ENCODE data around the gene VWCE.
"Not testable (repeated sequence)": the region's sequence is repeated elsewhere in the genome, so short reads cannot be mapped to it uniquely, and the experiment has no call there.

Gene VWCE

DNA sequence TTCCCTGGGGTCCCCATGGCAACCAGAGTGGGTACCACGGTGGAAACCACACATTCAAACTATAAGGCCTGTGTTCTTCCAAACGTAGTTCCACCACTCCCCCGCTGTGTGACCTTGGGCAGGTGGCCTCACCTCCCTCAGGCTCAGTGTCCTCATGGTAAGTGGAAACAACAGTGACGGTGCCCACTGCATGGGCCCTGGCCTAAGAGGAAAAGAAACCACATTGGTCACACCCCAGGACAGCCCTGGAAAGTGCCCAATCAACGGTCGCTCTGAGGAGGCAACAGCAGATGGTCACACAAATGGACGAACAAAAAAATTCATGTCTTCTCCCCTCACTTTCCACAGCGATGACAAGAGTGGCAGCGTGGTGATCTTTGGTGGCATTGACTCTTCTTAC is 47.0 kb downstream of the VWCE start:
- H3K27ac ChIP-seq (ENCODE audit: low read depth, low read length); H3K4me3 ChIP-seq (ENCODE audit: low read depth, low read length); H3K4me1 ChIP-seq (ENCODE audit: control insufficient read depth, insufficient read depth, low read length); H3K9me3 ChIP-seq (ENCODE audit: control insufficient read depth, insufficient read depth, low read depth, low read length); H3K36me3 ChIP-seq (ENCODE audit: control insufficient read depth, insufficient read depth, low read length); H3K27me3 ChIP-seq (ENCODE audit: control insufficient read depth, insufficient read depth, low read length); H3K9ac ChIP-seq (ENCODE audit: low read length): not testable (repeated sequence)

GRCh38 chr11:61245284-61245964 is 49.7 kb downstream of the VWCE start:
- H3K4me1 ChIP-seq (ENCODE audit: control insufficient read depth, insufficient read depth, low read length); H3K27me3 ChIP-seq (ENCODE audit: control insufficient read depth, insufficient read depth, low read length); H3K9ac ChIP-seq (ENCODE audit: low read length); H3K4me3 ChIP-seq (ENCODE audit: low read depth, low read length); H3K9me3 ChIP-seq (ENCODE audit: control insufficient read depth, insufficient read depth, low read depth, low read length); H3K27ac ChIP-seq (ENCODE audit: low read depth, low read length); H3K36me3 ChIP-seq (ENCODE audit: control insufficient read depth, insufficient read depth, low read length): not testable (repeated sequence)

GRCh38 chr11:61241526-61241925 is 53.6 kb downstream of the VWCE start:
- H3K36me3 ChIP-seq (ENCODE audit: control insufficient read depth, insufficient read depth, low read length); H3K27ac ChIP-seq (ENCODE audit: low read depth, low read length); H3K9ac ChIP-seq (ENCODE audit: low read length); H3K27me3 ChIP-seq (ENCODE audit: control insufficient read depth, insufficient read depth, low read length); H3K4me3 ChIP-seq (ENCODE audit: low read depth, low read length); H3K9me3 ChIP-seq (ENCODE audit: control insufficient read depth, insufficient read depth, low read depth, low read length); H3K4me1 ChIP-seq (ENCODE audit: control insufficient read depth, insufficient read depth, low read length): not testable (repeated sequence)

GRCh38 chr11:61240875-61241274 is 54.2 kb downstream of the VWCE start, which contains the start of gene PGA5:
TSS of gene PGA5 (plus strand) at chr11:61241175. CDS start at chr11:61241227, 52 bp downstream.
- not testable (repeated sequence) for H3K4me3 ChIP-seq (ENCODE audit: low read depth, low read length); H3K4me1 ChIP-seq (ENCODE audit: control insufficient read depth, insufficient read depth, low read length); H3K27ac ChIP-seq (ENCODE audit: low read depth, low read length); H3K9ac ChIP-seq (ENCODE audit: low read length); H3K9me3 ChIP-seq (ENCODE audit: control insufficient read depth, insufficient read depth, low read depth, low read length); H3K36me3 ChIP-seq (ENCODE audit: control insufficient read depth, insufficient read depth, low read length); H3K27me3 ChIP-seq (ENCODE audit: control insufficient read depth, insufficient read depth, low read length)

GRCh38 chr11:61240288-61240687 is 54.8 kb downstream of the VWCE start:
- not testable (repeated sequence) for H3K36me3 ChIP-seq (ENCODE audit: control insufficient read depth, insufficient read depth, low read length); H3K27ac ChIP-seq (ENCODE audit: low read depth, low read length); H3K9ac ChIP-seq (ENCODE audit: low read length); H3K4me3 ChIP-seq (ENCODE audit: low read depth, low read length); H3K9me3 ChIP-seq (ENCODE audit: control insufficient read depth, insufficient read depth, low read depth, low read length); H3K4me1 ChIP-seq (ENCODE audit: control insufficient read depth, insufficient read depth, low read length); H3K27me3 ChIP-seq (ENCODE audit: control insufficient read depth, insufficient read depth, low read length)

GRCh38 chr11:61237130-61237529 is 58.0 kb downstream of the VWCE start:
- H3K4me1 ChIP-seq (ENCODE audit: control insufficient read depth, insufficient read depth, low read length); H3K36me3 ChIP-seq (ENCODE audit: control insufficient read depth, insufficient read depth, low read length); H3K9me3 ChIP-seq (ENCODE audit: control insufficient read depth, insufficient read depth, low read depth, low read length); H3K27me3 ChIP-seq (ENCODE audit: control insufficient read depth, insufficient read depth, low read length); H3K9ac ChIP-seq (ENCODE audit: low read length); H3K27ac ChIP-seq (ENCODE audit: low read depth, low read length); H3K4me3 ChIP-seq (ENCODE audit: low read depth, low read length): not testable (repeated sequence)

DNA sequence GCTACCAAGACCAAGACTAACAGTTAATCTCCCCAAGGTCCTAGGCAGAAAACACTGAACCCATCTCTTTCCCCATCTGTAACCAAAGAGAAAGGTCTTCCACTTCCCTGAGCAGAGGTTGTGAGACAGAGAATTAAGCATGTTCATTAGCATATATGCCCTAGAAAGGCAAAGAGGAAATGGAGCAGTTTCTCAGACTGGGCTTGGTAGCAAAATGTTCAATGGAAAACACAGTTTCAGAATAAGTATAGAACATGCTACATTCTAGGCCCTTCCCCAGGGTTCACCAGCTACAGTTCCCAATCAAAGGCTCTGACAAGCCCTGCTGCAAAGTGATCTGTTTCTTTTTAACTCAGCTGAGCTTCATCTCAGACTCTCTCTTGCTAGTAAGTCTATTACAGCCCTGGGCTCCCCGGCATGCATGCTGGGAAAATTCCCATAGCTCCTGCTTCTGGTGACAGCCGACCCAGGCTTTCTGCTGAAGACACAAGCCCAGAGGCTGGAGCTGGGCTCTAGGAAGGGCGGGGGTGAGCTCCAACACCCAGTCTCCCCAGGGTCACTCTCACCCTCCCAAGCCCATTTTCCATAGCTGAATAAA is 62.5 kb downstream of the VWCE start:
- not testable (repeated sequence) for H3K9ac ChIP-seq (ENCODE audit: low read length); H3K27me3 ChIP-seq (ENCODE audit: control insufficient read depth, insufficient read depth, low read length); H3K36me3 ChIP-seq (ENCODE audit: control insufficient read depth, insufficient read depth, low read length); H3K4me3 ChIP-seq (ENCODE audit: low read depth, low read length); H3K9me3 ChIP-seq (ENCODE audit: control insufficient read depth, insufficient read depth, low read depth, low read length); H3K4me1 ChIP-seq (ENCODE audit: control insufficient read depth, insufficient read depth, low read length); H3K27ac ChIP-seq (ENCODE audit: low read depth, low read length)

DNA sequence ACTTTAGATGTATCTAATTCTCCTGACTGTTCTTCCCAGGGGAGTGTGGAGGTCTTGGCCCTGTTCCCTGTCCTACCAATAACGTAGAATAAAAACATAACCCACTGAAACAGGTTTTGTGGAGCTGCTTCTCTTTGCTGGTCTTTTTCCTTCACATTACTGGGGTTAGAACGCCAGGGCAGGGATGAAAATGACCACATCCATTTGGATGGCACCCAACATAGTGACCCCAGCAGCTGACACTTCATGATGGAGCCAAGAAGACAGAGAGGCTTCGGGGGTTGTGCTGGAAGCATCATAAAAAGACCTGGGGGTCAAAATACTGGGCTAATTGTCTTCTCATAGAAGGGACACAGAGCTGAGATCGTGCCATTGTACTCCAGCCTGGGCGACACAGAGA is 63.5 kb downstream of the VWCE start:
- H3K27ac ChIP-seq (ENCODE audit: low read depth, low read length); H3K4me3 ChIP-seq (ENCODE audit: low read depth, low read length); H3K9ac ChIP-seq (ENCODE audit: low read length); H3K4me1 ChIP-seq (ENCODE audit: control insufficient read depth, insufficient read depth, low read length); H3K27me3 ChIP-seq (ENCODE audit: control insufficient read depth, insufficient read depth, low read length); H3K36me3 ChIP-seq (ENCODE audit: control insufficient read depth, insufficient read depth, low read length); H3K9me3 ChIP-seq (ENCODE audit: control insufficient read depth, insufficient read depth, low read depth, low read length): not testable (repeated sequence)

- H3K36me3 ChIP-seq (ENCODE audit: control insufficient read depth, insufficient read depth, low read length); H3K4me1 ChIP-seq (ENCODE audit: control insufficient read depth, insufficient read depth, low read length); H3K9me3 ChIP-seq (ENCODE audit: control insufficient read depth, insufficient read depth, low read depth, low read length); H3K27me3 ChIP-seq (ENCODE audit: control insufficient read depth, insufficient read depth, low read length); H3K9ac ChIP-seq (ENCODE audit: low read length); H3K27ac ChIP-seq (ENCODE audit: low read depth, low read length); H3K4me3 ChIP-seq (ENCODE audit: low read depth, low read length): not testable (repeated sequence)
Observed at GRCh38 chr11:61231033-61231432, 64.1 kb downstream of the VWCE start.

DNA sequence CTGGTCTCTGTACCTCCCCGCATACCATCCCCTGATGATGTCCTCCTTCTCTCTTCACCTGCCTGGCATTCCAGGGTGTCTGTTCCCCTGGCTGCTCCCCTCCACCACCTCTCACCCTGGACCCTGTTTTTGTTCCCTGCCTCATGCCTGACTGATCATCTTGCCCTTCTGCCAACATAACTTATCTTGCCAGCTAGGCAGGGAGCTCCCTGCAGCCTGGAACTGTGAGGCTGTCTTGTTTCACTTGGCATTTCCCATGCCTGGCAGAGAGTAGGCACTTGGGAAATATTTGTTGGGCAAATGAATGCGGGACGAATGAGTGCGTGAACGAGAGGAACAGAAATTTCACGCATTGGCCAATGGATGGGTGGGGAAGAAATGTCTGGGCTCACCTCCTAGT is 65.7 kb downstream of the VWCE start:
- not testable (repeated sequence) for H3K36me3 ChIP-seq (ENCODE audit: control insufficient read depth, insufficient read depth, low read length); H3K4me3 ChIP-seq (ENCODE audit: low read depth, low read length); H3K9me3 ChIP-seq (ENCODE audit: control insufficient read depth, insufficient read depth, low read depth, low read length); H3K9ac ChIP-seq (ENCODE audit: low read length); H3K27me3 ChIP-seq (ENCODE audit: control insufficient read depth, insufficient read depth, low read length); H3K4me1 ChIP-seq (ENCODE audit: control insufficient read depth, insufficient read depth, low read length); H3K27ac ChIP-seq (ENCODE audit: low read depth, low read length)

GRCh38 chr11:61226457-61227137 is 68.5 kb downstream of the VWCE start:
- not testable (repeated sequence) for H3K4me1 ChIP-seq (ENCODE audit: control insufficient read depth, insufficient read depth, low read length); H3K27ac ChIP-seq (ENCODE audit: low read depth, low read length); H3K9ac ChIP-seq (ENCODE audit: low read length); H3K4me3 ChIP-seq (ENCODE audit: low read depth, low read length); H3K36me3 ChIP-seq (ENCODE audit: control insufficient read depth, insufficient read depth, low read length); H3K9me3 ChIP-seq (ENCODE audit: control insufficient read depth, insufficient read depth, low read depth, low read length); H3K27me3 ChIP-seq (ENCODE audit: control insufficient read depth, insufficient read depth, low read length)

Measured in HUES6 (cell line).